ENCODE measurements around the gene RAP1GAP2.
"Not testable (repeated sequence)": the region's sequence is repeated elsewhere in the genome, so short reads cannot be mapped to it uniquely, and the experiment has no call there.

The RAP1GAP2 gene

GRCh38 chr17:2814049-2814448, 17.8 kb downstream of the RAP1GAP2 start:
- no peak overlapping the region for H3K4me3 ChIP-seq (ENCODE audit: control insufficient read depth, low read depth, low read length)
- no peak for TF ChIP-seq CTCF (IDR thresholded peaks at IDR 0.05; ENCODE audit: control insufficient read depth, insufficient read depth, low read depth, low read length, missing control alignments)
- no peak for DNase-seq (ENCODE audit: low read depth)

GRCh38 chr17:2814481-2815341, 18.5 kb downstream of the RAP1GAP2 start:
- no peak overlapping the region for H3K4me3 ChIP-seq (ENCODE audit: control insufficient read depth, low read depth, low read length)
- DNase-seq (ENCODE audit: low read depth), result no peak

GRCh38 chr17:2815781-2816185, 19.5 kb downstream of the RAP1GAP2 start:
- TF ChIP-seq CTCF (IDR thresholded peaks at IDR 0.05; ENCODE audit: control insufficient read depth, insufficient read depth, low read depth, low read length, missing control alignments), result no peak
- DNase-seq (ENCODE audit: low read depth), result no peak
- H3K4me3 ChIP-seq (ENCODE audit: control insufficient read depth, low read depth, low read length), result no peak overlapping the region

More at GRCh38 chr17:2814481-2815341, 18.5 kb downstream of the RAP1GAP2 start:
- no peak for TF ChIP-seq CTCF (IDR thresholded peaks at IDR 0.05; ENCODE audit: control insufficient read depth, insufficient read depth, low read depth, low read length, missing control alignments)

- H3K4me3 ChIP-seq (ENCODE audit: control insufficient read depth, low read depth, low read length), result no peak overlapping the region
- DNase-seq (ENCODE audit: low read depth), result no peak
- TF ChIP-seq CTCF (IDR thresholded peaks at IDR 0.05; ENCODE audit: control insufficient read depth, insufficient read depth, low read depth, low read length, missing control alignments), result no peak
Observed at GRCh38 chr17:2816688-2817087, 20.4 kb downstream of the RAP1GAP2 start.

- not testable (repeated sequence) for DNase-seq (ENCODE audit: low read depth); H3K4me3 ChIP-seq (ENCODE audit: control insufficient read depth, low read depth, low read length)
Observed at GRCh38 chr17:2819294-2819693, 23.1 kb downstream of the RAP1GAP2 start.

- no peak for TF ChIP-seq CTCF (IDR thresholded peaks at IDR 0.05; ENCODE audit: control insufficient read depth, insufficient read depth, low read depth, low read length, missing control alignments)
- no peak overlapping the region for H3K4me3 ChIP-seq (ENCODE audit: control insufficient read depth, low read depth, low read length)
Observed at GRCh38 chr17:2819921-2820501, 23.8 kb downstream of the RAP1GAP2 start.

GRCh38 chr17:2821868-2822267, 25.6 kb downstream of the RAP1GAP2 start:
- no peak for DNase-seq (ENCODE audit: low read depth)
- TF ChIP-seq CTCF (IDR thresholded peaks at IDR 0.05; ENCODE audit: control insufficient read depth, insufficient read depth, low read depth, low read length, missing control alignments), result no peak
- H3K4me3 ChIP-seq (ENCODE audit: control insufficient read depth, low read depth, low read length), result no peak overlapping the region

More at GRCh38 chr17:2819921-2820501, 23.8 kb downstream of the RAP1GAP2 start:
- DNase-seq (ENCODE audit: low read depth), result no peak
